ENCODE data around the gene GPR132.
"Not testable (repeated sequence)": the region's sequence is repeated elsewhere in the genome, so short reads cannot be mapped to it uniquely, and the experiment has no call there.

GPR132 gene

DNA sequence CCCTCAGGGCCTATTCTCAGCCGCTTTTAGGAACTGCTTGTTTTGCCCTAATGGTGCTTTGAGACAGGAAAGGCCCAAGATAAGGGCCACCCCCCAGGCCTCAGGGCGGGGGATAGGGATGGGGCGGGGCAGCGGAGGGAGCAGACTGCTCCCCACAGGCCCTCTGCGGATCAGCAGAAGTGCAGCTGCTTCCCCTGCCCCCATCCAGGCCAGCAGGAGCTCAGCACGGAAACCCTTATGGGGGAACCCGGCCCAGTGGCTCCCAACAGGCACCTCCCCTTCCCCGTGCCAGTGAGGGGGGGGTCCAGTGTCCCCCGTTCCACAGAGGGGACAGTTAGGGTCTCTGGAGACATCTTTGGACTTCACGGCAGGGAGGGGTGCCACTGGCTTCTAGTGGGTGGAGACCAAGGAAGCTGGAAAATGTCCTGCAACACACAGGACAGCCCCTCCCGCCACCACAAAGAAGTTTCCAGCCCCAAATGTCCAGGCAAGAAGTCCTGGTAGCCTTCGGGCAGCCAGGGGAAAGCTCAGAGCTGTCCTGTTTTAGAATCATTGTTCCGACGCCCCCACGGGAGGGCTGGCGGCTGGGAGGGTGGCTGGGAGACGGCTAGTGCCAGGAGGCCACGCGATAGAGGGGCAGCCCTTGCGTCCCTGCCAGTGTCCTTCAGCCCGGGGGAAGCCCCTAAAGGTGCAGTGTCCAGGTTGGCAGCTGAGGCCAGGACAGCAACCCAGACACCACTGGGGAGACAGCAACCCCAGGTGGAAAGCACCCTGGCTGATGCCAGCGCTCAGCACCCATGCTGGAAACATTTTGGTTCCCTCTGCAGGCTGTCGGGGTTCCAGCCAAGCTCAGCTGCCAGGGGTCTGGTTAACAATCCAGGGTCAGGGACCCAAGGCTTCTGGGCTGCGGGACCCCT, 10.4 kb upstream of the GPR132 start:
- peak; percentile 56 for DNase-seq (ENCODE audit: low spot score)

- DNase-seq (ENCODE audit: low spot score), result no peak
Measured at GRCh38 chr14:105074601-105075053, 9.4 kb upstream of the GPR132 start.

- DNase-seq (ENCODE audit: low spot score), result no peak
Measured at GRCh38 chr14:105073720-105074600, 8.7 kb upstream of the GPR132 start.

DNA sequence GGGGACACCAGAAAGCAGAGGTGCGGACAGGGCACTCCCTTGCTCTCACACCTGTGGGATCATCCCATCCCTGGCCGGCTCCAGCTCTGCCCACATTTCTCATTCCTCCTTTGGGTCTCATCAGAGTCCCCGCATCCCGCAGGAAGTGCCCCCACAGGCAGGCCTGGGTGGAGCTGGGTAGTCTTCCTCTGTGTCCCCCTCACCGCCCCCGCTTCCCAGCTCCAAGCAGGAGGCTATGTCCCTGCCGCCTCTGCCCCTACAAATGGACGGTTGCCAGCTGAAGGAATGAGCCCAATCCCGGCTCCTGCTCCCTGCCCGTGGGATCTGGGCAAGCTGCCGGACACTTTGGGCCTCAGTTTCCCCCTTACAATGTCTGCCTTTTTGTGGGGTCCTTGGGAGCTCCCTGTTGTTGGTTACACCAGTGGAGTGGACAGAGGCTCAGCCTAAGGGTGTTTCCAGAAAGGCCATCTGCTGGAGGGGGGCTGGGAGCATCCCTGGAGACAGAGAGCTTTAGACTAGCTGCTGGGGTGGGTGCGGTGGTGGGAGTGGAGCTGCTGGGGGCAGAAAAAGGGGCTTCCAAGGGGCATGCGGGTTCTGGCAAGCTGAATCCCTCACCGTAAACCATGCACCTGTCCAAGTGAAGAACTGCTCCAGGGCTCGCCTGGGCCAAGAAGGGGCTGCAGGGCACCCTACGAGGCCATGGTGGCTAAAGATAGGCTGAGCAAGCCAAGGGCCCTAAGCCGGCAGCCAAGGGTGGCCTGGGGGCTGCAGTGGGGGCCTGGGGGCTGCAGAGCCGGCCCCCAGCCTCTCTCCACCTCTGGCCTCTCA, 7.9 kb upstream of the GPR132 start:
- DNase-seq (ENCODE audit: low spot score), result no peak

GRCh38 chr14:105072381-105072861, 7.2 kb upstream of the GPR132 start:
- DNase-seq (ENCODE audit: low spot score), result no peak

DNA sequence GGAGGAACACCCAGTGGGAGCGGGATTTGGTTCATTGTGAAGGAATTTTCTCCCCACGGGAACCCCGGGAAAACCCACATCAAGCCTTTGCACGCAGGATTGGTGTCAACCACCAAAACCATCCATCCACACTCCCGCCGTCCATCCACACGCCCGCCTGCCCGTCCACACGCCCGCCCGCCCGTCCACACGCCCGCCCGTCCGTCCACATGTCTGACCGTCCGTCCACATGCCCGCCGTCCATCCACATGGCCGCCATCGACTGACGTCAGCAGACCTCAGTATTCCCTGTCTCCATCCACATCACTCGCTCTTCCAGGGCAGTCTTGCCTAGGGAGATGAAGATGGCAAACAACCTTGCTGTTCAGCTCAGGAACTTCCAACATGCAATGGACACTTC, 6.7 kb upstream of the GPR132 start:
- DNase-seq (ENCODE audit: low spot score), result no peak

DNA sequence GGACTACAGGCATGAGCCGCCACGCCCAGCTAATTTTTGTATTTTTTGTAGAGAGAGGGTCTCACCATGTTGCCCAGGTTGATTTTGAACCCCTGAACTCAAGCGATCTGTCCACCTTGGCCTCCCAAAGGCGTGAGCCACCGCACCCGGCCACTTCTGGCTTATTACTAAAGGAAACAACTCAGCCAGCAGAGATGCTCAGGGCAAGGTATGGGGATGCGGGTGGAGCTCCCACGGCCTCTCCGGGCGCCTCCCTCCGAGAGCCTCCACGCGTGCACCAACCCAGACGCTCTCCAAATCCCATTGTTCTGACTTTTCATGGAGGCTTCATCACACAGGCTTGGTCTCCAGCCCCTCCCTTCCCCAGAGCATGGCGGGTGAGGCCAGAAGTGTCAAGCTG, 6.1 kb upstream of the GPR132 start:
- no peak for DNase-seq (ENCODE audit: low spot score)

GRCh38 chr14:105070760-105071137, 5.5 kb upstream of the GPR132 start:
- DNase-seq (ENCODE audit: low spot score), result no peak

DNA sequence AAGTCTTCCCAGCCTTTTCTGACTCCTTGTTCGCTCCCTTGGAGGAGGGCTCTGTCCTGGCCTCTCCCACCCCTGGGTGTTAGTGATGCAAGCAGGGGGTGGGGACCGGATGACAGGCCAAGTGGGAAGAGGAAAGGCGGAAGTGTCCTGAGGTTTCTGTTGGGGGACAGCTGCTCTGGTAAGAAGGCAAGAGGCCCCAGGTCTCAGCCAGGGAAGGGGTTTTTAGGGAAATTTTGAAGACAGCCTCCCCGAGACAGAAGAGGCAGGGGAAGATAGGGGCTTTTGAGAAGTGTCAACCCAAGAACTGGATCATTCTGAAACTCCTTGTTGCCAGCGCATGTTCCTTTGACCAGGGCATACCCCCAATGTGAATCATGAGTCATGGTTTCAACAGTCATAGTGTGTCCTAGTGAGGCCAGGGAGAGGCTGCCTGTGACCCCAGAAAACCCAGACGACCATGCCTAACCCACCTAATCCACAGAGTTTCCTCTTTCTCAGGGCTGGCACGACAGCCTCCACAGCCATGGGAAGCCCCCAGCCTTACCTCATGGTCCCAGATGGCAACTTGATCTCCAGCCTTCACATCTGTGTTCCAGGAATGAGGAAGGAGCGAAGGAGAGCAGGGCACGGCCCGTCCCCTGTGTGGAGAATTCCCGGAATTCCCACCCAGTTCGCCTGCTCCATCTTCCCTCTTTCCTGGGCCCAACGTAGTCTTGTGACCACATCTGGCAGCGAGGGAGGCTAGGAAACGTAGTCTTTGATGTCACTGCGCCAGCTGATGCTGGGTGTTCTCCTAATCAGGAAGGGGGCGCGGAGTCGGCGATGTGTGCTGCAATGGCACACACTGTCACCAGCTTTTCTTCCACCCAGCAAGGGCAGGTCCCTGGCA, 4.9 kb upstream of the GPR132 start:
- peak; percentile 56 for DNase-seq (ENCODE audit: low spot score)

- DNase-seq (ENCODE audit: low spot score), result no peak
Measured at GRCh38 chr14:105069522-105069870, 4.3 kb upstream of the GPR132 start.

DNA sequence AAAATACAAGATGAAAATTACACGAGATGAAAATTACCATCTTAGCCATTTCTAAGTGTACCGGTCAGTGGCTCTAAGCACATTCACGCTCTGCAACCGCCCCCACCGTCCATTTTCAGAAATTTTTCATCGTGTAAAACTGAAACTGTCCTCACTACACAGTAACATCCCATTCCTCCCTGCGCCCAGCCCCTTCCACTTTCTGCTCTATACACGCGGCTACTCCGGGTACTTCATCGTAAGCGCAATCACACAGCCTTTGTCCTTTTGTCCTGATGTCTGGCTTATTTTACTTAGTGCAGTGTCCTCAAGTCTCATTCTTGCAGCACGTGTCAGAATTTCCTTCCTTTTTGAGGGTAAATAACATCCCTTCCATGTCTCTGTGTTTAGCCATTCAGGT, 3.6 kb upstream of the GPR132 start:
- no peak for DNase-seq (ENCODE audit: low spot score)

DNA sequence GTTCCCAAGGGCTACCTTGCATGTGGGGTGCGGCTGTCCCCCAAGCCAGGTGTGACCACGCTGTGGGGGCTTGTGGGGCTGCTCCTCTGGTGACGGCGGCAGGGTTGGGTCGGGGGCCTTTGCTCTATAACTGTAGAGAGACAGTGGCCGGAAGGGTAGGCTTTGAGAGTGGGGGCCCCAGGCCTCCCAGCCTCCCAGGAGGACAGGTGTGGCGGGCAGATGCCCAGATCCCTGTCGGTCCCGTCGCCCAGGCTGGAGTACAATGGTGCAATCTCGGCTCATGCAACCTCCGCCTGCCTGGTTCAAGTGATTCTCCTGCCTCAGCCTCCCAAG, 2.7 kb upstream of the GPR132 start:
- no peak for DNase-seq (ENCODE audit: low spot score)

DNA sequence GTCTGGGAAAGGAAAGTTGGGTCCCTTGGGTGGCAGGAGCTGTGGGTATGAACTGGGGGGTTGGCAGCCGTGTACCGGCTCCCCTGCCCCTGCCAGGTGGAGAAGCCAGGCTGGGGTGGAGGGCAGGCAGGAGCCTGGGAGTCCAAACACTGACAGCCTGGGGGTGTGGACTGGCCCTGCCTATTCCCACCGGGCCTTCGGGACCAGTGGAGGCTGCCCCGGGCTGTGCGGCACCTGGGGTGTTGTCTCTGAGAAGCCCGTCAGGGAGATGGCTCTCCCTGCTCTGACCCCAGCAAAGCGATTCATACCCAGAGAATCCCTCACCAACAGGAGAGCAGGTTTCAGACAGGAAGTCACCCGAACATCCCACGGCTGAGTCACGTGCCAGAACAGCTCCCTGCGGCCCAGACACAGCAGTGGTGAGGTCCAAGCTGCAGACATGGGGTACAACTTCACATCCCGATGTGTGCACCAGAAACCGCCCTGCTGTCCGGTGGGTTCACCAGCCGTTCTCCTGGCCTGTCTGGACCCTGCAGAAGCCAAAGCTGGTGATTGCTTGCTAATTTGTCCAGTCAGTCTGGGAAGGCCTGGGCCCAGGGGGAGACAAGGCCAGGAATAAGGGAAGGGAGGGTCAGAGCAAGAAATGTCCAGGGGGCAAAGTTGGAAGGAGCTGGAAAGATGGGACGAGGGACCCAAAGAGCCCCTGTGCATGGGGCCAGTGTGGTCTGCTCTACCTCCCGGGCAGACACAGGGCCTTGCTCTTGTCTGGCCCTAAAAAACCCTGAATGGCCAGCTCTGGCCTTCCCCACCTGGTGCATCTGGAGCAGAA, 2.1 kb upstream of the GPR132 start:
- peak; percentile 45 for DNase-seq (ENCODE audit: low spot score)

DNA sequence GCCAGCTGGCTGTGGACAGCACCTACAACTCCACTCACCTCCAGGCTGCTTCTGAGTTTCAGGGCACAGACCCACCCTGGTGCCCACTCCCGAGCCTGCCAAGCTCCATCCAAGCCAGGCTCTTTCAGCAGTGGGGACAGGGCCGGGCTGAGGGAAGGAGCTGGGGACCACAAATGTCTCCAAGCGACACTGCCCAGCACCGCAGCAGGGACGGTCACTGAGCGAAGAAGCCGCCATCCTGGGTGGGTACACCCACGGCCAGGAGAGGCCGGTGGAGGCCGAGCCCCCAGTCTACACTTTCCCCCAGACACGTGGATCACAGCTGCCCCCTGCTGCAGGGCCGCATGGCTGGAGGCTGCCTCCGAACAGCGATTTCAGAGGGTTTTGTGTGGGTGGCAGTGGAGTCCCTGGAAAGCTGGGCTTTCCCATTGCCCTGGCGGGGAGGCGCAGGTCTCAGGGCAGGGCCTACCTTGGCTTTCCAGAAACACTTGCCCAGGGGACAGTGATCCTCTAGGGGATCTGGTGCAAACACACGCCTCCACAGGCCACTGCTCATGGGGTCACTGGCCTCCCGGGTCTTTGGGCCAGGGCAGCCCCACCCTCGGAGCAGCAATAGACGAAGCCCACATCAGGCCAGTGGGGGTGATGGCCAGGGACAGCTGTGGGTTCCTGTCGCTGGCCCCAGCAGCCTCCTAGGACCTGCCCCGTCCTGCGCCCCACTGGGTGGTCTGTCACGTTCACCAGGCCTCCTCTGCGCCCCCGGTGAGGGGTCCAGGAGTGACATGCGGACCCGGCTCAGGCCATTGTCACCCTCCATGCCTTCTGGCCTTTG, 1.2 kb upstream of the GPR132 start:
- no peak for DNase-seq (ENCODE audit: low spot score)

DNA sequence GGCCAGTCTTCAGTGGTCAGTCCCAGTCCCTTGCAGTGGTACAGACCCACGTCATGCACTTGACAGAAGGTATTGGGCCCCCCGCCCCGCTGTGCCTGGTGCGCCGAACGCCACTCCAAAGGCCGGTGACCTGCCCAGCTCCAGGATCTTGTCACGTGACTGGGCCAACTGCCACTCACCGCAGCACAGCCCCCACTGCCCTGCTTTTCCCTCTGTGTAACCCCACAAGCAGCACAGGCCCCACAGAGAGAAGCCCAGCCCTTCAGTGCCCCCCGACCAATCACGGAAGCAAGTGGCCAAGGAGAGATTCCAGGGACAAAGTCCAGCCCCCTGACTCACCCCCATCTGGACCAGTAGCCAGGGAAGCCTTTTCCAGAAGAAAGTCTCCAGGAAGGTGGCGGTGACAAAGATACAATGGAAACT, 498 bp downstream of the GPR132 start:
- DNase-seq (ENCODE audit: low spot score), result peak; percentile 44

GRCh38 chr14:105064001-105064400, 1.2 kb downstream of the GPR132 start:
- no peak for DNase-seq (ENCODE audit: low spot score)

DNA sequence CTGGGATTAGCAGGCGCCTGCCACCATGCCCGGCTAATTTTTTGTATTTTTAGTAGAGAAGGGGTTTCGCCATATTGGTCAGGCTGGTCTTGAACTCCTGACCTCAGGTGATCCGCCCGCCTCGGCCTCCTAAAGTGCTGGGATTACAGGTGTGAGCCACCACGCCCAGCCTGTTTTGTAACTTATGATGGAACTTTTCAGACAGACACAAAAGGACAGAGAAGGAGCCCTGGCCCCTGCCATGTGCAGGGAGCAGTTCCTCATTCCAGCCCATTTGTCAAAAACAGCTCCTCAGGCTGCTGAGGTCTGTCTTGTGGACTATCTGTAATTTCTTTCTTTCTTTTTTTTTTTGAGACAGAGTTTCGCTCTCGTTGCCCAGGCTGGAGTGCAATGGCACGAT, 1.7 kb downstream of the GPR132 start:
- DNase-seq (ENCODE audit: low spot score), result not testable (repeated sequence)

DNA sequence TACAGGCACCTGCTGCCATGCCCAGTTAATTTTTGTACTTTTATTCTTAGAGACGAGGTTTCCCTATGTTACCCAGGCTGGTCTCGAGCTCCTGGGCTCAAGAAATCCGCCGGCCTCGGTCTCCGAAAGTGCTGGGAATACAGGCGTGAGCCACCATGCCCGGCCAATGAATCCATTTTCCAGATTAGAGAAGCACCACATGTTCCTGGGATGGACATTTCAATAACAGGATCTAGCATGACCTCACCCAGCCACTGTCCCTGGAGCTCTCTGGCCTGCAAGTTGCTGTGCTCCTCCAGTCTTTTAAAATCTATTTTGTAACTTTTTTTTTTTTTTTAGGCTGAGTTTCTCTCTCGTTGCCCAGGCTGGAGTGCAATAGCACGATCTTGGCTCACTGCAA, 2.2 kb downstream of the GPR132 start:
- no peak for DNase-seq (ENCODE audit: low spot score)

DNA sequence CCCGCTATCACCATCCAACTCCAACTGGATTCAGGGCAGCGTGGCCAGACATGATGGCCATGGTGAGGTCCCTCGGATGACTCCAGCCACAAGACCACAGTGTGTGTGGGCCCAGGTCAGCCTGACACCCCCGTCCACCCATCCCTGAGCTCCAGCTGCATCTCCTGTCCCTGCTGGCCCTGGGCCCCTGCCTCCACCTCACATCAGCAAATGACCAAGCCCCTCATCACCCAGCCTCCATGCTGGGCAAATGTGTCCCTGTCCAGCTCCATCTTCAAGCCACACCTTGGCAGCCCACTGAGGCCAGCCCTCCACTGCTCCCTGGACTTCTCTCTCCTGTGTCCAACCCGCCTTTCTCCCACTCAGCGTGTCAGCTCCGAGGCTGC, 3.2 kb downstream of the GPR132 start:
- DNase-seq (ENCODE audit: low spot score), result no peak
